CD14-positive monocyte (primary cell): ENCODE results near the gene APOBEC2. TPM values are rescaled to one million over a fixed set of nuclear protein-coding genes. Genes with fewer than 3 reads are reported as not detected.

ENCODE experiments used
- DNase-seq, 3 donors: peaks; one replicate each; pipeline ENCODE4 v3.0.0-alpha.2; 2011 to 2022
- H2AFZ ChIP-seq: 2 replicates; pipeline ENCODE4 v1.6.0; 2012; ENCODE audit warnings: mild to moderate bottlenecking, low read depth, low read length, inconsistent platforms; ENCODE audit not compliant: insufficient read depth, poor library complexity, severe bottlenecking
- H3K27ac ChIP-seq, 2 donors: 1 replicate in 1 of 2; 2 replicates in 1 of 2; pipeline ENCODE4 v1.5.1; 2012 to 2013; ENCODE audit warnings: low read length in 2 of 2, control low read depth in 1 of 2, inconsistent platforms in 1 of 2, low read depth in 1 of 2, mild to moderate bottlenecking in 1 of 2
- H3K27me3 ChIP-seq, 2 donors: one replicate each; pipeline versions ENCODE4 v1.6.0 to v1.6.1; 2011 to 2013; ENCODE audit warnings: low read length in 2 of 2; ENCODE audit not compliant: control insufficient read depth in 2 of 2, insufficient read depth in 2 of 2
- H3K36me3 ChIP-seq, 2 donors: replicated peaks in 1 of 2; 1 replicate in 1 of 2; 2 replicates in 1 of 2; pipeline versions ENCODE4 v1.5.1 to v1.6.1; 2012 to 2013; ENCODE audit warnings: low read length in 2 of 2, control low read depth in 1 of 2, inconsistent platforms in 1 of 2, mild to moderate bottlenecking in 1 of 2; ENCODE audit not compliant: insufficient read depth in 2 of 2, control insufficient read depth in 1 of 2
- H3K4me1 ChIP-seq, 2 donors: 1 replicate in 1 of 2; 2 replicates in 1 of 2; pipeline versions ENCODE4 v1.5.1 to v1.6.1; 2012 to 2013; ENCODE audit warnings: low read length in 2 of 2, control low read depth in 1 of 2, inconsistent platforms in 1 of 2, mild to moderate bottlenecking in 1 of 2, moderate library complexity in 1 of 2; ENCODE audit not compliant: insufficient read depth in 2 of 2, control insufficient read depth in 1 of 2
- H3K4me2 ChIP-seq: replicated peaks from 2 replicates; pipeline ENCODE3; 2012; ENCODE audit warnings: low read length, moderate library complexity, mild to moderate bottlenecking; ENCODE audit not compliant: poor library complexity, severe bottlenecking; ENCODE audit errors: extremely low read depth
- H3K4me3 ChIP-seq, 3 experiments: fragments of 200-600 bp in 1 of 3; sonication (generic) in 1 of 3; replicated peaks in 1 of 3; 1 replicate in 2 of 3; 2 replicates in 1 of 3; pipeline ENCODE4 v1.5.1; 2011 to 2013; ENCODE audit warnings: low read length in 3 of 3, mild to moderate bottlenecking in 3 of 3, control low read depth in 2 of 3, low read depth in 2 of 3, inconsistent platforms in 1 of 3, moderate library complexity in 1 of 3
- H3K79me2 ChIP-seq: 2 replicates; pipeline ENCODE4 v1.6.0; 2012; ENCODE audit warnings: mild to moderate bottlenecking, control low read depth, inconsistent platforms, low read length, moderate library complexity; ENCODE audit not compliant: insufficient read depth
- H3K9ac ChIP-seq: 2 replicates; pipeline ENCODE4 v1.6.0; 2017; ENCODE audit warnings: low read length, mild to moderate bottlenecking; ENCODE audit not compliant: insufficient read depth, poor library complexity, severe bottlenecking
- H3K9me3 ChIP-seq, 2 donors: replicated peaks in 1 of 2; 1 replicate in 1 of 2; 2 replicates in 1 of 2; pipeline versions ENCODE4 v1.5.1 to v1.6.1; 2012 to 2013; ENCODE audit warnings: low read length in 2 of 2, control low read depth in 1 of 2; ENCODE audit not compliant: control insufficient read depth in 1 of 2, insufficient read depth in 1 of 2
- H4K20me1 ChIP-seq: 2 replicates; pipeline ENCODE4 v1.6.0; 2012; ENCODE audit warnings: mild to moderate bottlenecking, low read length, control low read depth, moderate library complexity; ENCODE audit not compliant: insufficient read depth
- H3K27ac Mint-ChIP-seq, 7 donors: one replicate each; pipeline ENCODE4 v1.8.0; 2020; ENCODE audit warnings: mild to moderate bottlenecking in 7 of 7, mixed read lengths in 7 of 7, moderate library complexity in 6 of 7, inconsistent platforms in 2 of 7
- H3K27me3 Mint-ChIP-seq, 3 donors: one replicate each; pipeline ENCODE4 v1.8.0; 2021 to 2022; ENCODE audit warnings: low read depth in 3 of 3, mild to moderate bottlenecking in 3 of 3, mixed read lengths in 3 of 3, moderate library complexity in 3 of 3, inconsistent platforms in 1 of 3
- H3K36me3 Mint-ChIP-seq, 2 donors: one replicate each; pipeline ENCODE4 v1.8.0; 2020; ENCODE audit warnings: mixed read lengths in 2 of 2, inconsistent platforms in 1 of 2, mild to moderate bottlenecking in 1 of 2
- H3K4me1 Mint-ChIP-seq: one replicate; pipeline ENCODE4 v1.8.0; 2020; ENCODE audit warnings: mild to moderate bottlenecking, mixed read lengths
- H3K4me3 Mint-ChIP-seq, 2 donors: one replicate each; pipeline ENCODE4 v1.8.0; 2020; ENCODE audit warnings: mild to moderate bottlenecking in 2 of 2, mixed read lengths in 2 of 2, moderate library complexity in 1 of 2
- H3K9me3 Mint-ChIP-seq, 7 donors: one replicate each; pipeline ENCODE4 v1.8.0; 2020 to 2022; ENCODE audit warnings: mixed read lengths in 7 of 7, mild to moderate bottlenecking in 6 of 7, moderate library complexity in 6 of 7, inconsistent platforms in 2 of 7
- WGBS: methylation state at CpG from one replicate; pipeline ENCODE4 v1.1.5; 2013; ENCODE audit warnings: missing lambda C conversion rate; ENCODE audit not compliant: insufficient coverage; 5-methylcytosine and 5-hydroxymethylcytosine counted together
- intact Hi-C, 2 donors: fragments of 100-400 bp; cut with micrococcal nuclease; formaldehyde crosslinking; loops; one replicate each; pipeline versions ENCODE4 v1.15.0 to v1.15.1; 2023
- polyA plus RNA-seq, 3 donors: library from polyadenylated mRNA; depleted of rRNA in 1 of 3; unstranded in 2 of 3; stranded (reverse) in 1 of 3; fragments of 300-500 nt in 2 of 3; fragments of >200 nt in 1 of 3; fragmentation: Illumina TruSeq in 2 of 3; gene quantifications; 1 replicate in 2 of 3; 2 replicates in 1 of 3; pipeline ENCODE4 v1.2.3, GENCODE V29; 2012 to 2021
- TF ChIP-seq, protein P1 (sequence below): fragments of 200-600 bp; IDR thresholded peaks from one replicate; pipeline ENCODE4 v1.8.0; 2022; ENCODE audit warnings: antibody characterized with exemption, mild to moderate bottlenecking

APOBEC2 gene
- polyA plus RNA-seq, 3 donors, result 0.14 to 0.42 TPM; not detected in 1

- Mint-ChIP-seq H3K27ac (peak overlapping the region in 5 of 7 donors; percentile 8 to 79 (median 64)), H3K9me3 (no peaks in the 10 kb centered on the region), H3K27me3 (no peaks in the 10 kb centered on the region), H3K36me3 (peaks cover 62 to 64% of the 10 kb centered on the region in 2 donors), H3K4me3 (no peak overlapping the region), H3K4me1 (peaks cover 15% of the 10 kb centered on the region)
- Histone ChIP-seq H3K27me3 (no peaks in the 10 kb centered on the region), H3K4me2 (no peak overlapping the region), H3K9ac (peak overlapping the region; percentile 9), H3K9me3 (no peaks in the 10 kb centered on the region), H3K36me3 (peaks cover 58 to 77% of the 10 kb centered on the region in 2 donors), H3K27ac (peak overlapping the region in 1 of 2 donors; percentile 66), H4K20me1 (peaks cover 53% of the 10 kb centered on the region), H2AFZ (no peak overlapping the region), H3K4me1 (peaks cover 8 to 9% of the 10 kb centered on the region in 2 donors), H3K4me3 (no peak overlapping the region), H3K79me2 (peaks cover 66% of the 10 kb centered on the region)
- WGBS, result no CpG with 5 or more reads among the region's 2 CpGs
- DNase-seq, result no peak
- intact Hi-C loops, result no loop called here
- TF ChIP-seq, protein P1, sequence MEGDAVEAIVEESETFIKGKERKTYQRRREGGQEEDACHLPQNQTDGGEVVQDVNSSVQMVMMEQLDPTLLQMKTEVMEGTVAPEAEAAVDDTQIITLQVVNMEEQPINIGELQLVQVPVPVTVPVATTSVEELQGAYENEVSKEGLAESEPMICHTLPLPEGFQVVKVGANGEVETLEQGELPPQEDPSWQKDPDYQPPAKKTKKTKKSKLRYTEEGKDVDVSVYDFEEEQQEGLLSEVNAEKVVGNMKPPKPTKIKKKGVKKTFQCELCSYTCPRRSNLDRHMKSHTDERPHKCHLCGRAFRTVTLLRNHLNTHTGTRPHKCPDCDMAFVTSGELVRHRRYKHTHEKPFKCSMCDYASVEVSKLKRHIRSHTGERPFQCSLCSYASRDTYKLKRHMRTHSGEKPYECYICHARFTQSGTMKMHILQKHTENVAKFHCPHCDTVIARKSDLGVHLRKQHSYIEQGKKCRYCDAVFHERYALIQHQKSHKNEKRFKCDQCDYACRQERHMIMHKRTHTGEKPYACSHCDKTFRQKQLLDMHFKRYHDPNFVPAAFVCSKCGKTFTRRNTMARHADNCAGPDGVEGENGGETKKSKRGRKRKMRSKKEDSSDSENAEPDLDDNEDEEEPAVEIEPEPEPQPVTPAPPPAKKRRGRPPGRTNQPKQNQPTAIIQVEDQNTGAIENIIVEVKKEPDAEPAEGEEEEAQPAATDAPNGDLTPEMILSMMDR, result no peak
These were observed 27.6 kb downstream of the APOBEC2 start for GRCh38 chr6:41080621-41081020.

GRCh38 chr6:41083072-41083471 is 30.1 kb downstream of the APOBEC2 start:
- no peak overlapping the region for H3K4me3 Mint-ChIP-seq
- no peak overlapping the region for H3K27ac Mint-ChIP-seq
- Histone ChIP-seq H3K4me3 (no peak overlapping the region), H2AFZ (no peak overlapping the region), H4K20me1 (peaks cover 39% of the 10 kb centered on the region), H3K4me1 (peaks cover 8 to 9% of the 10 kb centered on the region in 2 donors), H3K27ac (no peak overlapping the region), H3K79me2 (peaks cover 55% of the 10 kb centered on the region), H3K9me3 (no peaks in the 10 kb centered on the region), H3K4me2 (no peak overlapping the region), H3K27me3 (no peaks in the 10 kb centered on the region), H3K36me3 (peaks cover 82 to 100% of the 10 kb centered on the region in 2 donors), H3K9ac (no peak overlapping the region)
- intact Hi-C loops, result no loop called here
- H3K27me3 Mint-ChIP-seq, result no peaks in the 10 kb centered on the region
- peaks cover 76 to 86% of the 10 kb centered on the region in 2 donors for H3K36me3 Mint-ChIP-seq
- TF ChIP-seq, protein P1, result no peak
- no peaks in the 10 kb centered on the region for H3K9me3 Mint-ChIP-seq
- no peak for DNase-seq
- peaks cover 9% of the 10 kb centered on the region for H3K4me1 Mint-ChIP-seq
